ENCODE data around the gene TRMT2B.

Gene TRMT2B

GRCh38 chrX:100973411-100973810, 78.5 kb downstream of the TRMT2B start:
- Histone ChIP-seq H2AFZ (ENCODE audit: low read length) (no peak overlapping the region), H3K36me3 (ENCODE audit: insufficient read depth, low read length) (no peaks in the 10 kb centered on the region), H3K9ac (ENCODE audit: low read depth, low read length, poor library complexity, severe bottlenecking) (no peak overlapping the region), H3K9me2 (replicated peaks; ENCODE audit: low read depth, low read length) (no peaks in the 10 kb centered on the region), H3K9me3 (ENCODE audit: insufficient read depth, low read depth, low read length) (no peaks in the 10 kb centered on the region), H4K20me1 (ENCODE audit: insufficient read depth, low read length, poor library complexity, severe bottlenecking) (no peaks in the 10 kb centered on the region), H3K4me1 (ENCODE audit: insufficient read depth, low read length, poor library complexity, severe bottlenecking) (no peaks in the 10 kb centered on the region), H3K27me3 (ENCODE audit: insufficient read depth, low read length, poor library complexity, severe bottlenecking) (no peaks in the 10 kb centered on the region), H3F3A (ENCODE audit: low read depth) (no peaks in the 10 kb centered on the region), H3K79me2 (ENCODE audit: insufficient read depth, low read length) (no peaks in the 10 kb centered on the region), H3K4me2 (ENCODE audit: low read depth, low read length, poor library complexity, severe bottlenecking) (no peak overlapping the region), H3K4me3 (ENCODE audit: low read length, poor library complexity, severe bottlenecking) (no peak overlapping the region)
- TF ChIP-seq EZH2phosphoT487 (IDR thresholded peaks at IDR 0.05; ENCODE audit: borderline replicate concordance) (no peak), CTCF (conservative IDR thresholded peaks at IDR 0.05; ENCODE audit: low read length) (no peak)

GRCh38 chrX:100969936-100970335, 82.0 kb downstream of the TRMT2B start:
- Histone ChIP-seq H3K9me3 (ENCODE audit: insufficient read depth, low read depth, low read length) (no peaks in the 10 kb centered on the region), H3K4me3 (ENCODE audit: low read length, poor library complexity, severe bottlenecking) (no peak overlapping the region), H4K20me1 (ENCODE audit: insufficient read depth, low read length, poor library complexity, severe bottlenecking) (no peaks in the 10 kb centered on the region), H2AFZ (ENCODE audit: low read length) (no peak overlapping the region), H3K27me3 (ENCODE audit: insufficient read depth, low read length, poor library complexity, severe bottlenecking) (no peaks in the 10 kb centered on the region), H3K9me2 (replicated peaks; ENCODE audit: low read depth, low read length) (no peaks in the 10 kb centered on the region), H3K9ac (ENCODE audit: low read depth, low read length, poor library complexity, severe bottlenecking) (no peak overlapping the region), H3K4me2 (ENCODE audit: low read depth, low read length, poor library complexity, severe bottlenecking) (no peak overlapping the region), H3K4me1 (ENCODE audit: insufficient read depth, low read length, poor library complexity, severe bottlenecking) (no peaks in the 10 kb centered on the region), H3F3A (ENCODE audit: low read depth) (no peaks in the 10 kb centered on the region), H3K79me2 (ENCODE audit: insufficient read depth, low read length) (no peaks in the 10 kb centered on the region), H3K36me3 (ENCODE audit: insufficient read depth, low read length) (no peaks in the 10 kb centered on the region)
- TF ChIP-seq EZH2phosphoT487 (IDR thresholded peaks at IDR 0.05; ENCODE audit: borderline replicate concordance) (no peak), CTCF (conservative IDR thresholded peaks at IDR 0.05; ENCODE audit: low read length) (no peak)

GRCh38 chrX:100969408-100969807, 82.5 kb downstream of the TRMT2B start, which contains the start of gene ARL13A:
Gene ARL13A (plus strand): TSS chrX:100969708. CDS start chrX:100973690, 3,982 bp downstream.
- no peaks in the 10 kb centered on the region for H3K79me2 ChIP-seq (ENCODE audit: insufficient read depth, low read length)
- H3K4me3 ChIP-seq (ENCODE audit: low read length, poor library complexity, severe bottlenecking) = no peak within 1 kb of the TSS
- TF ChIP-seq EZH2phosphoT487 (IDR thresholded peaks at IDR 0.05; ENCODE audit: borderline replicate concordance) (no peak), CTCF (conservative IDR thresholded peaks at IDR 0.05; ENCODE audit: low read length) (no peak)
- no peaks in the 10 kb centered on the region for H3K9me2 ChIP-seq (replicated peaks; ENCODE audit: low read depth, low read length)
- no peaks in the 10 kb centered on the region for H3K9me3 ChIP-seq (ENCODE audit: insufficient read depth, low read depth, low read length)
- H3K9ac ChIP-seq (ENCODE audit: low read depth, low read length, poor library complexity, severe bottlenecking) = no peak within 1 kb of the TSS
- no peaks in the 10 kb centered on the region for H3K4me1 ChIP-seq (ENCODE audit: insufficient read depth, low read length, poor library complexity, severe bottlenecking)
- no peak within 1 kb of the TSS for H2AFZ ChIP-seq (ENCODE audit: low read length)
- H3F3A ChIP-seq (ENCODE audit: low read depth) = no peaks in the 10 kb centered on the region
- H3K36me3 ChIP-seq (ENCODE audit: insufficient read depth, low read length) = no peaks in the 10 kb centered on the region
- H3K27me3 ChIP-seq (ENCODE audit: insufficient read depth, low read length, poor library complexity, severe bottlenecking) = no peaks in the 10 kb centered on the region
- H3K4me2 ChIP-seq (ENCODE audit: low read depth, low read length, poor library complexity, severe bottlenecking) = no peak within 1 kb of the TSS
- no peaks in the 10 kb centered on the region for H4K20me1 ChIP-seq (ENCODE audit: insufficient read depth, low read length, poor library complexity, severe bottlenecking)

Data from Loucy (cell line).